ENCODE data around the gene DOC2A. TPM values are rescaled to one million over a fixed set of nuclear protein-coding genes. Genes with fewer than 3 reads are reported as not detected.

Gene DOC2A
- total and polyA plus RNA-seq, 9 of the 15 experiments (the other 6 are each of a cell fraction or from before 2014, with no cell fraction given) = 0.03 to 0.38 (median 0.28) TPM; not detected in 1

GRCh38 chr16:29995911-29996765, 14.7 kb downstream of the DOC2A start, which contains the start of gene INO80E (continued):
- TF ChIP-seq ZNF318 (IDR thresholded peaks at IDR 0.05; ENCODE audit: borderline replicate concordance in 1 of 2, low read depth in 1 of 2) (no peak), BRD4 (IDR thresholded peaks at IDR 0.05) (peak; percentile 98; the same call in 1 of the 2 replicates), KLF13 (tag; IDR thresholded peaks at IDR 0.05; ENCODE audit: borderline replicate concordance, low read depth) (no peak), ZNF518B (CRISPR knock-in tag; IDR thresholded peaks at IDR 0.05) (no peak), IRF9 (tag; IDR thresholded peaks at IDR 0.05) (no peak), E4F1 (CRISPR knock-in tag; IDR thresholded peaks at IDR 0.05; ENCODE audit: borderline replicate concordance) (no peak), CGGBP1 (CRISPR knock-in tag; IDR thresholded peaks at IDR 0.05) (no peak), ZFP30 (CRISPR knock-in tag; IDR thresholded peaks at IDR 0.05; ENCODE audit: borderline replicate concordance) (no peak), SMAD2 (IDR thresholded peaks at IDR 0.05; ENCODE audit: low read depth, low read length) (no peak)
